Fibroblast of skin of right quadriceps (primary cell): ENCODE measurements around the gene GLCE.
"Not testable (repeated sequence)": the region's sequence is repeated elsewhere in the genome, so short reads cannot be mapped to it uniquely, and the experiment has no call there.

Experiments
- DNase-seq: peaks from one replicate; pipeline ENCODE4 v3.0.0-alpha.2; 2013

GLCE gene

DNA sequence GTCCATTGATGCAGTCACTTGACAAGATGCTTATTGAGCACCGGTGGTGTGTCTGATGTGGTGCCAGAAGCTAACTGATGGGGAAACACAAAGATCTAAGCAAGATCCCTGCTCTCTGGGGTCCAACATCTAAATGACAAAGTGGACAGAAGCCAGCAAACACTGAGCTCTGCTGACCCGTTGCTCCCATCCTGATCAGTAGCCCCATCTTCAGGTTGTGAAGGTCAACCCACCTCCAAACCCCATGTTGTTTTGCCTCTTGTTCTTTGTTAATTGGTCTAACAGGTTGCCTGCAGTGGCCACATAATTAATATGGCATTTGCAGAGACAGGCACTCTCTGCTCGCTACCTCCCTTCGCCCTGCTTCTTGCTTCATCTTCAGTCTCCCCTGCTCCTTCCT lies 21.5 kb upstream of the GLCE start:
- DNase-seq: no peak

DNA sequence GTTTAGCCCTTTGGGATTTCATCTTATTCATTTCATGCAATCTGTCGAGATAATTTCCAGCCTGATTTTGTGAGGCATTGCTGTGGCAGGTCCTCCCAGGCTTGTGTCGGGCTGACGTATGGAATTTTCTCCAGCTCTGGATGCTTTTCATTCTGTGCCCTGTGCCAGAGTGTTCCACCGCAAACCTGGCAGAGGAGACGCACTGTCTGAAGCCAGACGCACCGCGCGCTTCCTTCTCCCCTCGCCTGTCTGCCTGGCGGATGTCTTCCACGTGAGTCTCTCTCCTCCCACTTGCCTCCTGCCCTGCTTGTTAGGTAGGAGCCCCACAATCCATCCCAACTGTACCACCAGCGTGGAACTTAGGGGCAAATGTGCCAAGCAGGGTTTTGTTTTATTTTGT lies 20.1 kb upstream of the GLCE start:
- DNase-seq: no peak

DNA sequence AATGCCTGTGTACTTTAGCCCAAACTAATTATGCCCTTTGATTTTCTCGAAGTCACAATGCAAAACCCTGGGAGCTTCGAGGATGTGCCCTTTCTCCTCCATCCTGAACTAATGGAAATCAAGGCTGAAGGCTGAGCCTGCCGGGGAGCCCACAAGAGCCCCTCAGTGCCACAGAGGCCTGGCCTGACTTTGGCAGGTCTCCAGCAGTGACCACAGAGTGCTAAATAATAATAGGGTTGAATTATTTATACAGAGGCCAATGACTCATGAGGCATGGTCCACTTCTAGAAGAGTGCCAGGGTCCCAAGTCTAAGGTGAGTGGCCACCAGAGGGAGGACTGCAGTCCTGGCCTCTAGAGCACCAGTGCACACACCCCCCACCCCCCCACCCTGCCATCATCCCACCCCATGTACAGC lies 19.1 kb upstream of the GLCE start:
- DNase-seq: no peak

DNA sequence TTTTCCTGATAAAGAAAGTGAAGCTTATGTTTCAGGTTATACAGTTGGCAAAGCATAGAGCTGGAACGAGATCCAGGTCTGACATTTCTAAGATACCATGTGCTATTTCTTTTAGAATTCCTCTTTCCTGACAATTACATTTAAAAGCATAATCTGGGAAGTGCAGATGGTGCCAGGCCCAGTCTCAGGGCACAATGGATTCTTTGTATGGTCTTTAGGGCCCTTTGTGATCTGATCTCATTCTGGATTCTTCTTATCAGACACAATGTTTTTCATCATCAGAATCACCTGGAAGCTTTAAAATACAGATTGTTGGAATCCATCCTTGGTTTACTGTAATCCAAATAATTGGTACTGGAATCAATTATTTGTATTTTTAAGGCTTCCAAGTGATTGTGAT lies 18.6 kb upstream of the GLCE start:
- DNase-seq: no peak

DNA sequence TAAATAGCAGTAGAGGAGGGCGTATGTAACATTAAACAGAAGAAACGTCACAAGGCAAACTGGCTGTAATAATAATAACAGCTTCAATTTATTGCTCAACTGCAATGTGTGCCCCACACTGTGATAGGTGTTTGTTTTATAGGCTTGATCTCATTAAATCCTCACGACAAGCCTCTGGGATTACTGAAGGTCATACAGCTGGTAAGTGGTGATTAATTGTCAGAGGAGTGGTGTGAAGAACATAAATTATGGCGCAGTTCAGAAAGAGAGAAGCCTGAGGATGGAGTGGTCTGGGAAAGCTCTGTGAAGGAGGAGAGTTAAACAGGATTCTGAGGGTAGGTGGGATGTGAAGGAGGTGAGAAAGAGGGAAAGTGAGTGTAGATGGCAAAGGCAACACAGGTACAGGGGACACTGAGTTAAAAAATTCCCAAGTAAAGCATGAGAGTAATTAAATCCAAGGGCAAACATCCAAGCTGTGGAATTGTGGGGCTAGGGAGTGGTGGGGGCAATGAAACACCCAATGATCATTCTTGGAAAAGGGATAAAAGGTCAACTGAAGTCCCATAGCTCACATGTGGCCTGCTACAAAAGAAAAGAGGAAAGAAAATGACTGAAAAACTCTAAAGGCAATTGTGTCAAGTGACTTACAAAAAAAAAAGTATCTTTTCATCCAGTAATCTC lies 16.5 kb upstream of the GLCE start:
- no peak for DNase-seq

DNA sequence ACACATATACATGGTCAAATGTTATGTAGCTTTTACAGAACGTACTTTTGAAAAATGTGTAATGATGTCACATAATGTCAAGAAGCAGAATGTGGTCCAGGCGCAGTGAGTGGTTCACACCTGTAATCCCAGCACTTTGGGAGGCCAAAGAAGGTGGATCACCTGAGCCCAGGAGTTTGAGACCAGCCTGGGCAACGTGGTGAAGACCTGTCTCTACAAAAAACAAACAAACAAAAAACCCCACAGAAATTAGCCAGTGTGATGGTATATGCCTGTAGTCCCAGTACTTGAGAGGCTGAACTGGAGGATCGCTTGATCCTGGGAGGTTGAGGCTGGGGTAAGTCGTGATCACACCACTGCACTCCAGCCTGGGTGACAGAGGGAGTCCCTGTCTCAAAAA lies 15.9 kb upstream of the GLCE start:
- no peak for DNase-seq

DNA sequence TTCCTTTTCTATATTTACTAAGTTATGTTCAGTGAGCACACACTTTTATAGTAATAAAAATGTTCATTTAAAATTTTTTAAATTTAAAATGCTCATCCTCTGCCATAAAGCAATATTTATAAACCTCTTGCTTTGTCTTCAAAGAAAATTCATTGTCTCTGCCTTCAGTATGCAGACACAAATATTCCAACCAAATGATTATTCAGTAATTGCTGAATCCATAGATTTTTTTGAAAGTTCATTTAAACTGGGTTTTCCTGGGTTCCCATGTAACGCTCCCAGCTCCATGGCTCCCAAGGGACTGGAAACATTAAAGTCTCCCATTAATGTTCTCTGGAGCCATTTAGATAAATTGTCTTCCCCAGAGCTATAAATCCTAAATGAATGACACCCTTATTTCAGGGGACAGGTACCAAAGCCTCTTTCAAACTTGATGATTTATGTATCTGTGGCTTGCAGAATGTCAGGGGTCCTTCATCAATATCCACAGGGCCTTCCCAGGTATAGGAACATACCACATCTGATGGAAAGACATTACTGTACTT lies 15.2 kb upstream of the GLCE start:
- no peak for DNase-seq

DNA sequence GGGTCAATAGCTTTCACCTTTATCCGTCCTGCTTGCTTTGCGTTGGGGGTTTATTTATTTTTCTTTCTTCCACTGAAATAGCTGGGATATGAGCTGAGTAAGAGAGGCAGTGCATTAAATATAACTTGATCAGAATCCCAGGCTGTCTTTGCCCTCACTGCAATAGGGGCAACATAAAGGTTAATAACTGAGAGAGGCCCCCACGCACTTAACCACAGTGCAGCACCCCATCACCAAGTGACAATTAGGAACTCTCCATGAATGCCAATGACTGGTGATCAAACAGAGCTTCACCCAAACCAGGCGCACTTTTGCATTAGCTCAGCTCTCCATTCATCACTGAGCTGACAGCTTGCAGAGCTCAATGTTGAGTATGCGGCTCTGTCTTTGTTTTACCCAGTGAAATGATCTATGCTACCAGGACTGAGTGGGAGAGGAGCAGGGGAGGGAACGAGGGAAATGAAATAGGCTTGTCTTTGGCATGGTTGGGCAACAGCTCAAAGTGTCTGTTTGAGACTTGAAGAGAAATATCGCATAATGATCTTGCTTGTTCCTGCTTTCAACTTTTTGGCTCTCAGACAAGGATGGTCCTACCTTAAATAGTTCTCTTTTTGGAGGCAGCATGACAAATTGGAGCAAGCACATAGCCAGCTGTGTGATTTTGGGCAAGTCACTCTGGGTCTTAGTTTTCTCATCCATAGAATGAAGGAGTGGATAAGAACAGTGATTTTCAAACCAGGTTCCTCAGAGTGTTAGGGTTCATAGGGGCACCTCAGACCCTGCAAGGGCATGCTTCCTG lies 14.5 kb upstream of the GLCE start:
- no peak for DNase-seq

DNA sequence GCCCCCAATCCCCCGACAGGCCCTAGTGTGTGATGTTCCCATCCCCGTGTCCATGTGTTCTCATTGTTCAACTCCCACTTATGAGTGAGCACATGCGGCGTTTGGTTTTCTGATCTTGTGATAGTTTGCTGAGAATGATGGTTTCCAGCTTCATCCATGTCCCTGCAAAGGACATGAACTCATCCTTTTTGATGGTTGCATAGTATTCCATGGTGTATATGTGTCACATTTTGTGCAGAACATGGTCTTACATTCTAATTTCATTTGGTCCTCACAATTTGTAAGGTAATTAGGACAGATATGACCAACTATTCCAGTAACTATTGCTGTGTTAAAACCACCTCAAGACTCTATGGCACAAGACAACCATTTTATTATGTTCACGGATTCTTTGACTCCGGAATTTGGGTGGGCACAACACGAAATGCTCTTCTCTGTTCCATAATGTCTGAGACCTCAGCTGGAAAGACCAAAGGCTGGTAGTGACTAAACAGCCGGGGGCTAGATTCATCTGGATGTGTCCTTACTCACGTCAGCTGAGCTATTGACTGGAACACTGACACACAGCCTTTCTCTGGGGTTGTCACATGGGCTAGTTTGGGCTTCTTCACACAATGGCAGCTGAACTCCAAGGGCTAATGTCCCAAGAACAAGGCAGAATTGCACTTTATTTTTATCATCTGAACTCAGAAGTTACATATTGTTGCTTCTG lies 13.6 kb upstream of the GLCE start:
- no peak for DNase-seq

DNA sequence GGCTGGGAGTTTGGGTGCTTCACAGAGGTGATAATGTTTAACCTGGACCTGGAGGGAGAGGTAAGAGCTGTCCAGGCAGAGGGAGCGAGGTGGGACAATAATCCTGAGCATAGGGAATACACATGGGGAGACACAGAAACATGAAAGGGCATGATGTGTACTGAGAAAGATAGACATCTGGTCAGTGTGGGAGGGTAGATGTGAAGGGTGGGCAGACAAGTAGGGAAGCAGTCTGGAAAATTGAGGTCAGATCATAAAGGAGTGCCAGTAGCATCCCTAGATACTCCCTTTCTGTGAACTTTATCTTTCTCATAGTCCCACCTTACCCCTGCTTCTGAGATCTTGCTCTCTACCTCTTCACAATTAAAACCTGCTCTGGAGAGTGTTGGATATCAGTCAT lies 12.0 kb upstream of the GLCE start:
- no peak for DNase-seq

DNA sequence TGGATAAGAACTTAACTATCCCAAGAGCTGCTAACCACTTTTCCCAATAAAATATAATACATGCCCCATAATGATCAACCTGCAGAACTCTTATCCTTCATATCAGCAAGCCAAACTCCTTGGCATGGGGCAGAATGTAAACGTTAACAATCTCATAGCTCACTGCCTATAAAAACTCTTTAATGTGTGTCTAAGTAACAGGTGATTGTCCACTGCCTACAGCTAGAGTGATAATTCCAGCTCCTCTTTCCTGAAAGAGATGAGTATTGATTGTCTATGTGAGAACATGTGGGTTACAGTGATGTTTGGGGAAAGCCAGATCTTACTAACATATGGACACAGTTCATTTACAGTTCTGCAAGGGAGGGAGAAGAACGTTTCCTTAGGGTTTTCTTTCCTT lies 11.3 kb upstream of the GLCE start:
- no peak for DNase-seq

DNA sequence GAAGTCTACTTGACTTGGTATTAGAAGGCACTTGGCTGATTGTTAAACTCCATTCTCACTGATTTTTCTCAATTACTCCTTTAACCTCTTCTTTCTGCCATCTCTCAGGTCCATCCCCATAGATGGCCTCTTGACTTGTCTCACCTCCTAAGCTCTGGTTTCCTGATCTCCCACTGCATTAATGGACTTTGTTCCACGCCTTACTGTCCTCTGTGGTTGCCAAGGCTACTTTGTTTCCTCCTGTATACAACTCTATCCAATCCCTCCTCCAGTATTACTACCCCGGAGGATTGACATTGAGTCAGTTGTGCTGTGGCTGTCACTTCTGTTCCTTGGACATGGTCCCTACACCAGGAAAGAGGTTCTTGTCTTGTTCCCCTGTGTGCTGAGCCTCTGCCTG lies 10.6 kb upstream of the GLCE start:
- no peak for DNase-seq

DNA sequence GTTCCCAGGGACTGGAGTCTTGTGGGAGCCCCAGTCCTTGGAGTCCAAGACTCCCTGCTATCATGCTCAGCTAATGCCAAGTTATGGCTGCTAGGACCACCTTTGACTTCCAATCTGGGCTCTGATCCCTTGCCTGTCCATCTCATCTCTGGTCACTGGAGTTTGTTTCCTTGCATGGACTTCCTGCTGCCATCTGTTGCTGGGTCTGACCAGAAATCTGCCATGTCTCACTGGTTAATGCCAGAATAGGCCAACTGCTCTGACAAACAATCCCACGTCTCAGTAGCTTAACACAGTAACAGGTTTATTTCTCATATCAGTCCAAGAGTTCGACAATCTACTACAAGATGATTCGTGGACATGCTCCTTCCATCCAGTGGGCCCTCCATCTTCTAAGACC lies 10.1 kb upstream of the GLCE start:
- DNase-seq: no peak

DNA sequence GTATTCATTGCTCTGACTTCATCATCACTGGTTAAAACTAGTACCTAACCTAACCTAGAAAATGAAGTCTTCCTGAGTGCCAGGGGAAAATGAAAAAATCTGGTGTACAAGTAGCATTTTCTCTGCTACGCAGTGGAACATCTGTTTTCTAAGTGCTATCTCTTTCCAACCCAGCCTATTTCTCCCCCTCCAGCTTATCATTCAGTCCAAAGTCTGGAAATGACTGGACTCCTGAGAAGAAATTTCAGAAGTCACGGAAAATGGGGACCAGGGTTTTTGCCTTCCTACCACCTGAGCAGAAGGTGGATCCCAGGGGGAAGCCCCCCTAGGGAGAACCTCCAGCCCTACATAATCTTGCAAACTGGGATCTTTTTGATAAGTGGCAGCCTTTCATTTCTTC lies 9.6 kb upstream of the GLCE start:
- no peak for DNase-seq

DNA sequence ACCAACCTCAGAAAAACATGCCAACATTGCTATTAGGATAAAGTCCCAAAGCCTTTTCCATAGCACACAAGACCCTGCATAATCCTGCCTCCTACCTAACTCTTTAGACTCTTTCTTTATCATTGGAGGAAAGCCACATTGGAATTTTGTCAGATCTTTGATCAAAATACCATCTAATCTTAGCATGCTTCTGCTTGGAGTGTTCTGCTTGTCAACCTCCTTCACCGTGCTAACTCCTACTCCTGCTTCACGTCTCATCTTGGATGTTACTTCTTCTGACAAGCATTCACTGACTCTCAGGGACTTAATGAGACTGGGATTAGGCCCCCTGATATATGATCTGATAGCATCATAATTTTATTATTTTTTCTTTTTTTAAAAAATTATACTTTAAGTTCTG lies 7.4 kb upstream of the GLCE start:
- DNase-seq: no peak

DNA sequence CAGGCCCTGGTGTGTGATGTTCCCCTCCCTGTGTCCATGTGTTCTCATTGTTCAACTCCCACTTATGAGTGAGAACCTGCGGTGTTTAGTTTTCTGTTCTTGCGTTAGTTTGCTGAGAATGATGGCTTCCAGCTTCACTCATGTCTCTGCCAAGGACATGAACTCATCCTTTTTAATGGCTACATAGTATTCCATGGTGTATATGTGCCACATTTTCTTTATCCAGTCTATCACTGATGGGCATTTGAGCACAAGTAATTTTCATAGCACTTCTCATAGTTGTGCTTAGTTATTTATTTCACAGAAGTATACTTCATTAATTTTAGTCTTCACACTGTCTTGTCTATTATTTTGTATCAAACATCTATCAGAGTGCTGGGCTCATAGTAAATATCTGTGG lies 6.8 kb upstream of the GLCE start:
- DNase-seq: not testable (repeated sequence)

DNA sequence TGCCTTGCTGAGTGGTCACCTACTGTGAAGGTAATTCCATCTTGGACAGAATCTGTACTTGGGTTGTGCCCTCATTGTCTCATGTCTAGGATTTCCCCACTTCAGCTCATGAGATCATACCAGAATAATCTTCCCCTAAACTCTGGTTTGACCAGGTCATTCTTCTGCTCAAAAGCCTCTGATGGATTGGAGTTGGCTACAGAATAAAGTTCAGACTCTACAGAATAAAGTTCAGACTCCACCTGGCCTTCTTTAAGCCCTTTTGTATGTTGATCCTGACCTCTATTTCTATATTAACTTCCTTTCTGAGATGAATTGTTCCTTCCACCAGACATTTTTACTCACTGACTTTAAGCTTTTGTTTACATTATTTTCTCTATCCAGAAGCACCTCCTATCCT lies 6.4 kb upstream of the GLCE start:
- DNase-seq: no peak

DNA sequence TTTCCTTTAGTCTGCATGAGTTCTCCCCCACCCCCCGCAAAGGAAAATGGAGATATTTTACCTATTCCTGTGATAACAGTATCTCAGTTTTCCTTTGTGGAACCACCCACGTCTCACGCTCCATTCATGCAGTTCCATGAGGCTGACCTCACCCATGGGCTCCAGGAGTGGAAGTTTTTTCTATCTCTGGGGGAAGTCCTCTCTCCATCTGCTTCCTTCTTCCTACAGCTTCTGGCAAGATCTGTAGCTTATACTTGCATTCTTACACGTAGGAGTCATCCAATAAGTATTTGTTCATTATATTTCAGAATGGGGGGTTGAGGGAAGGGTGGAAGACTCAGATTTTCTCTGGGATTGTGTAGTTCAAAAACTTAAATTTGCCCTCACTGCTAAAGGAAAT lies 5.8 kb upstream of the GLCE start:
- peak; percentile 88 for DNase-seq

DNA sequence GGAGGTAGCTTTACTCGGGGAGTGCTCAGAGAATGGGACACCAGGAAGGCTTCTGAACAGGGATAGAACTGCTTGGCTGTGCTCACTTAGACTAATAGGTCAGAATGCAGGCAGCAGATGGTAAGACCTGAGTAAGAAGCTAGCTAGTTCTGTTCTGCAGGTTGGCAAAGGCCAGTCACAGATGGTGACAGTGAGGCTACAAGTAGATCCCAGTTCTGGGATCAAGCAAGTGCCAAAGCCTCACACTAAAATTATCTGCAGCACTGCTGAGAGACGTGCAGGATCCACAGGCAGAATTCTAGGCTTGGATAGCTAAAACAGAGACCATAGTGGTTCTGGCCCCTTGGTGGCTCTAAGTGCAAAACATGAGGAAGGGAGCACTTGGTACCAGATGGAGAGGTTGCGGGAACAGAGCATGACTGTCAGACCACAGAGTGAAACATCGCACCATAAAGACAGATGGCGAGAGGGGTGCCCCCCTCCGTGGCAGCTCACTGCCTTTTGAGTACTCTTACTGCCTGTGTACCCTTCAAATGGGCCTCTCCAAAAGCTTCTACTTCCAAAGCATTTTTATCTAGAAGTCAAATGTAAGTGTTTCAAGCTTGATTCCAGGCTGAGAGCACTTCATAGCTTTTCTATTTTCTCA lies 3.6 kb upstream of the GLCE start:
- DNase-seq: no peak

DNA sequence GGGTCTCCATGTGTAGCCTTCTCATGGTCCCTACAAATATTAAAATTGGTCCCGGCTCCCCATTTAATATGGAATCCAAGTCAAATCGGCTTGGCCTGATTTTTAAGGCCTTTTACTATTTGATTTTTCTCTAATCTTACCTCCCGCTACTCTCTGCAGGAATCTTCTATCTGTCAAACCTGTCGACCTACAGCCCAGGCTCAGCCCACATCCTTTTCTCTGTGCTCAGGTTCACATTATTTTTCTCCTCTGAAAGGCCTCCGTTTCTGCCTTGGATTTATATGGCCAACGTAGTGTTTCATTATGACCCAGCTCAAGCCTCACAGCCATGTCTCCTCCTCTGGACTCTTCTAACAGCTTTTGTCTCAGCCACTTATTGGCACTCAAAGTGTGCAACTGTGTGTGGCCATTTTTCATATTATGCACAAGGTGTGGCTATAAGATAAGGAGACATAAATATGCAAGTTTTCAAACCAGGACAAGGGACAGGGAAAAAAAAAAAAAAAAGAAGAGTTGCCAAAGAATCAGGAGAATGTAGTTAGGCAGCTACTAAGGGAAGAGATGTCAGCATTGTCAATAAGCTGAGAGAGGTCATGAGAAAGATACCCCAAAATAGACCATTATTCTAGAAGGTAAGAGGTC lies 2.1 kb upstream of the GLCE start:
- no peak for DNase-seq

DNA sequence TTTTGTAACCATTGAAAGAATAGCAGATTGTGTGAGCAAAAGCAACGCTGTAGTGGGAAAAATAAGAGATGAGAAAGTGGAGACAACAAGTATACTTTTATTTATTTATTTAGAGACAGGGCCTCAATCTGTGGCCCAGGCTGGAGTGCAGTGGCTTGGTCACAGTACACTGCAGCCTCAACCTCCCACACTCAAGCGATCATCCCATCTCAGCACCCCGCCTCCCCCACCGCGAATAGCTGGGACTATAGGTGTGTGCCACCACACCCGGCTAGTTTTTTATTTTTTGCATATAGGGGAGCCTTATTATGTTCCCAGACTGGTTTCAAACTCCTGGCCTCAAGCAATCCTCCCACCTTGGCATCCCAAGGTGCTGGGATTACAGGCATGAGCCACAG lies 1.6 kb upstream of the GLCE start:
- DNase-seq: no peak

DNA sequence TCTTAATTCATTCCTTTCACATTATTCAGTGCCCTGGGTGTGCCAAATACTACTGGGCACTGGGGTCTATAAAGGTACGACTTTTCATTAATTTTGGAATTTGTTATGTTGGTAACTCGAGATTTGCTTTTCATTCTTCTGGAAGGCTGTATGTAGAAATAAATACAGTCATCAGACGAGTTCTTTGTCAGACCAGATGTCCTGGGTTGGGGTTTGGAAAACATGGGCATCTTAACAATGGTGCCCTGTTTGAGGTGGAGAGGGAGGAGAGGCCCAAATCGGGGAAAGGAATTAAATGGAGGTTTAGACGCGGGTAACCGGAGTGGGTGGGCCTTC lies 662 bp upstream of the GLCE start:
- DNase-seq: no peak
